Adipocyte (in vitro differentiated cells): ENCODE results near the gene SEH1L.

Experiments
- DNase-seq: peaks from one replicate; pipeline ENCODE4 v3.0.0-alpha.2; 2015; ENCODE audit warnings: low read depth
- H3K27me3 ChIP-seq: replicated peaks from 2 replicates; pipeline ENCODE4 v1.7.0; 2013; ENCODE audit warnings: mild to moderate bottlenecking, low read length, moderate library complexity; ENCODE audit not compliant: control insufficient read depth, insufficient read depth
- H3K36me3 ChIP-seq: 2 replicates; pipeline ENCODE4 v1.7.0; 2013; ENCODE audit warnings: low read length, mild to moderate bottlenecking, moderate library complexity; ENCODE audit not compliant: control insufficient read depth, insufficient read depth, severe bottlenecking
- H3K4me1 ChIP-seq: 2 replicates; pipeline ENCODE4 v1.7.0; 2013; ENCODE audit warnings: mild to moderate bottlenecking, low read length, moderate library complexity; ENCODE audit not compliant: control insufficient read depth, insufficient read depth
- H3K4me3 ChIP-seq: 2 replicates; pipeline ENCODE4 v1.7.0; 2013; ENCODE audit warnings: mild to moderate bottlenecking, low read length, moderate library complexity
- H3K9ac ChIP-seq: 2 replicates; pipeline ENCODE4 v1.7.0; 2013; ENCODE audit warnings: mild to moderate bottlenecking, low read length, moderate library complexity
- H3K9me3 ChIP-seq: 2 replicates; pipeline ENCODE4 v1.7.0; 2013; ENCODE audit warnings: mild to moderate bottlenecking, low read length, moderate library complexity; ENCODE audit not compliant: control insufficient read depth

Gene SEH1L

DNA sequence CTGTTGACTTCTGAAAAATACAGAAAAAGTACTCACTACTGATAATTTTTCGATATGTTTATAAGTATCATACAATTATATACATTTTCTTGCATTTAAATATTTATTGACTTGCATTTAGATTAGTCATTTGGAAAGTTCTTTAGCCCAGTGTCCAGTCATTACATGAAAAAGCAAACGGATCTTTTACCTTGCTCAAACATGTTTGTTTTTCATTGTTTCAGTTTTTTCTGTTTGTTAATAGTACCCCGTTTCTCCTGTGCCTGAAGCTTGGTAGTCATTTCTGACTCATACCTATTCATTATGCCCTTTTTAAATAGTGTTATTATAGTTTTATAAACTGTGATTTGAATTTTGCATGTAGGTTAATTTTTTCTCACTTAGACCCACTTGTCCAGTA, 71.5 kb downstream of the SEH1L start:
- H3K4me1 ChIP-seq, result no peaks in the 10 kb centered on the region
- DNase-seq, result no peak
- peaks cover 75% of the 10 kb centered on the region for H3K36me3 ChIP-seq
- H3K9me3 ChIP-seq, result no peaks in the 10 kb centered on the region
- no peak overlapping the region for H3K4me3 ChIP-seq
- H3K27me3 ChIP-seq, result no peaks in the 10 kb centered on the region
- H3K9ac ChIP-seq, result no peak overlapping the region

DNA sequence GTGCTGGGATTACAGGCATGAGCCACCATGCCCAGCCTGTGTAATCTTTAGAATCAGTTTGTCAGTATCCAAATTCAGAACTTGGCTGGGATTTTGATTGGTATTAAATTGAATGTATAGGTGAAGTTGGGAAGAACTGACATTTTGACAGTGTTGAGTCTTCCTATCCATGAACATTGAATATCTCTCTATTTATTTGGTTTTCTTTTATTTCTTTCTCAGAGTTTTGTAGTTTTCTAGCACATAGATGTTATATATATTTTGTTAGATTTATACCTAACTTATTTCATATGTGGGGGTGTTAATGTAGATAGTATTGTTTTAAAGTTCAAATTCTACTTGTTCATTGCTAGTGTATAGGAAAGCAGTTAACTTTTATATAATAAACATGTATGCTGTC, 74.8 kb downstream of the SEH1L start:
- Histone ChIP-seq H3K36me3 (peaks cover 56% of the 10 kb centered on the region), H3K4me1 (no peaks in the 10 kb centered on the region), H3K27me3 (no peaks in the 10 kb centered on the region), H3K9ac (no peak overlapping the region), H3K9me3 (no peaks in the 10 kb centered on the region), H3K4me3 (no peak overlapping the region)
- no peak for DNase-seq

DNA sequence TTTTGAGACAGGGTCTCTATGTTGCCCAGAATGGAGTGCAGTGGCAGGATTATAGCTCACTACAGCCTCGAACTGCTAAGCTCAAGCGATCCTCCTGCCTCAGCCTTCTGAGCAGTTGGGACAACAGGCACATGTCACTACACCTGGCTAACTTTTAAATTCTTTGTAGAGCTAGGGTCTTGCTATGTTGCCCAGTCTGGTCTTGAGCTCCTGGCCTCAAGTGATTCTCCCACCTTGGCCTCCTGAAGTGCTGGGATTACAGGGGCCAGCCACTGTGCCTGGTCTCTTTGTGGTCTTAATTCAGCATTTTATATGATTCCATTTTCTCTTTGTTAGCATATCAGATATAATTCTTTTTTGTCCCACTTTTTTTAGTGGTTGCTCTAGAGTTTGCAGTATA, 77.4 kb downstream of the SEH1L start:
- Histone ChIP-seq H3K4me3 (no peak overlapping the region), H3K36me3 (peaks cover 48% of the 10 kb centered on the region), H3K9ac (no peak overlapping the region), H3K4me1 (no peaks in the 10 kb centered on the region), H3K9me3 (no peaks in the 10 kb centered on the region), H3K27me3 (no peaks in the 10 kb centered on the region)
- no peak for DNase-seq

DNA sequence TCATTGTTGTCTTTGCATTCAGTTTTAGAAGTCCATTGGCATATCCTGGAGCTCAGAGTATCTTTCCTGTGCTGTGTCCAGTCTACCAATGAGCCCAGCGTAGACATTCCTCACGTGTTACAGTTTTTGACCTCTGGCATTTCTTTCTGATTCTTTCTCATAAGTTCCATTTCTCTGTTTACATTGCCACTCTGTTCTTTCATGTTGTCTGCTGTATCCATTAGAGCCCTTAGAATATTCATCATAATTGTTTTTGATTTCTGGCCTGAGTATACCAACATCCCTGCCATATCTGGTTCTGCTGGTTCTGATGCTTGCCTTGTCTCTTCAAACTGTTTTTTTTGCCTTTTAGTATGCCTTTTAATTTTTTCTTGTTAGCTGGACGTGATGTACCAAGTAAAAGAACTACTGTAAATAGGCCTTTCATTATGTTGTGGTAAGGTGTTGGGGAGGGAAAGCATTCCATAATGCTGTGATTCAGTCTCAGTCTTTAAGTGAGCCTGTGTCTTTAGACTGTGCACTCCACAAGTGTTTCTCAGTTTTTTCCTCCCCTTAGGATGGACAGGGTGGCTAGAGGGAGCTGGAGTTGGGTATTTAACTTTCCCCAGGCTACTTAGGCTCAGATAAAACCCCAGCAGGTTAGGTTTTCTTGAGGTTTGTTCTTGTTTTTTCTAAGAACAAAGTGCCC, 78.9 kb downstream of the SEH1L start:
- Histone ChIP-seq H3K36me3 (peaks cover 47% of the 10 kb centered on the region), H3K9ac (no peak overlapping the region), H3K4me3 (no peak overlapping the region), H3K27me3 (no peaks in the 10 kb centered on the region), H3K9me3 (no peaks in the 10 kb centered on the region), H3K4me1 (no peaks in the 10 kb centered on the region)
- peak; percentile 49 for DNase-seq

DNA sequence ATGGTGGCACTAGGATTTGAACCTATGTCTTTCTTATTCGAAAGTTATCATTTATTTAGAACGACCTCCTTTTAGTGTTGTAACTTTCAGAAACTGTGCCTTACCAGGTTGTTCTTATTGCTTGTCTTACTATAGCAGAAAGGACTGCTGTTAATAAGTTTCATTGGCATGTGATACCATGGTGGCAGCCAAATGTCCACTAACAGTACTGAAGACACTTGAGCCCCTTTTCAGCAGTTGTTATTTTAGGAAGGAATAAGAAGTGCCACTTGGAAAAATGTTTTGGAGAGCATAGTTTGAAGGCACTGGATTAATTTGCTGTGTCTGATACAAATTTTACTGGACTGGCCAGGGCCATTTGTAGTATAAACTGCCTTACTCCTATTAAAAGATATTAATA, 81.1 kb downstream of the SEH1L start:
- no peaks in the 10 kb centered on the region for H3K4me1 ChIP-seq
- no peak overlapping the region for H3K9ac ChIP-seq
- H3K36me3 ChIP-seq, result peaks cover 51% of the 10 kb centered on the region
- DNase-seq, result no peak
- H3K9me3 ChIP-seq, result no peaks in the 10 kb centered on the region
- no peak overlapping the region for H3K4me3 ChIP-seq
- H3K27me3 ChIP-seq, result no peaks in the 10 kb centered on the region

DNA sequence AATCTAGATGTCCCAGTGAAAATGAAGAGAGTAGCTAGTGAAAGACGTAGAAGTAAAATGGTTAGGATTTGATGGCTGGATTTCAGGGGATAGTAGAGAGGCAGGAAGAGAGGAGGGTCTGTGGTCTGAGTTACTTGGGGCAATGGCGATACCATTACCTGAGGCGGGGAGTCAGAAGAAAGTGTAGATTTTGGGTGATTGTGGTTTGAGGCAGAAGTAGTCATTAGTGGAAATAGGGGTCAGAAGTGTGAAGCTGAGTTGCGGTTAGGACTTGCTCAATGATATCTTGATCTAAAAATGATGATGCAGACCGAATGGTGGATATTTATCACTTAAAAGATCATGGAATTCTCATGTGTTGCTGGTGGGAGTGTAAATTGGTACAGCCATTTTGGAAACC, 84.4 kb downstream of the SEH1L start:
- no peaks in the 10 kb centered on the region for H3K27me3 ChIP-seq
- no peak overlapping the region for H3K9ac ChIP-seq
- DNase-seq, result no peak
- H3K36me3 ChIP-seq, result peaks cover 43% of the 10 kb centered on the region
- H3K4me1 ChIP-seq, result no peaks in the 10 kb centered on the region
- H3K4me3 ChIP-seq, result no peak overlapping the region
- no peaks in the 10 kb centered on the region for H3K9me3 ChIP-seq

DNA sequence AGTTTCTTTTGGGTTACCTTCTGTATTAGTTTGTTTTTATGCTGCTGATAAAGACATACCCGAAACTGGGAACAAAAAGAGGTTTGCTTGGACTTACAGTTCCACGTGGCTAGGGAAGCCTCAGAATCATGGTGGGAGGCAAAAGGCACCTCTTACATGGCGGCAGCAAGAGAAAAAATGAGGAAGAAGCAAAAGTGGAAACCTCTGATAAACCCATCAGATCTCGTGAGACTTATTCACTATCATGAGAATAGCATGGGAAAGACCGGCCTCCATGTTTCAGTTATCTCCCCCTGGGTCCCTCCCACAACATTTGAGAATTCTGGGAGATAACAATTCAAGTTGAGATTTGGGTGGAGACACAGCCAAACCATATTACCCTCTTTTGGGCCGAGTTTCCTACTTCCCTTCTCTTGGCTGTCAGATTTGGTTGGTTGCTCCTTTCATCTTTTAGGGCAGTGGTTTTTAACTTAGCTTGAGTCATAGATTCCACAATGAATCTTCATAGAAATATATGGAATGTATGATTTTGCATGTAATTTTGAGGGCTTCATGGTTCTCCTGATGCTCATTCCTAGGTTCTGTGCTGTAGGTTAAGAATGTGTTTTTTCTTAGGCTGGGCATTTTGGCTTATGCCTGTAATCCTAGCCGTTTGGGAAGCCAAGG, 87.6 kb downstream of the SEH1L start:
- Histone ChIP-seq H3K9ac (no peak overlapping the region), H3K36me3 (peaks cover 25% of the 10 kb centered on the region), H3K4me3 (no peak overlapping the region), H3K27me3 (no peaks in the 10 kb centered on the region), H3K4me1 (peaks cover 10% of the 10 kb centered on the region), H3K9me3 (no peaks in the 10 kb centered on the region)
- DNase-seq, result peak; percentile 53

DNA sequence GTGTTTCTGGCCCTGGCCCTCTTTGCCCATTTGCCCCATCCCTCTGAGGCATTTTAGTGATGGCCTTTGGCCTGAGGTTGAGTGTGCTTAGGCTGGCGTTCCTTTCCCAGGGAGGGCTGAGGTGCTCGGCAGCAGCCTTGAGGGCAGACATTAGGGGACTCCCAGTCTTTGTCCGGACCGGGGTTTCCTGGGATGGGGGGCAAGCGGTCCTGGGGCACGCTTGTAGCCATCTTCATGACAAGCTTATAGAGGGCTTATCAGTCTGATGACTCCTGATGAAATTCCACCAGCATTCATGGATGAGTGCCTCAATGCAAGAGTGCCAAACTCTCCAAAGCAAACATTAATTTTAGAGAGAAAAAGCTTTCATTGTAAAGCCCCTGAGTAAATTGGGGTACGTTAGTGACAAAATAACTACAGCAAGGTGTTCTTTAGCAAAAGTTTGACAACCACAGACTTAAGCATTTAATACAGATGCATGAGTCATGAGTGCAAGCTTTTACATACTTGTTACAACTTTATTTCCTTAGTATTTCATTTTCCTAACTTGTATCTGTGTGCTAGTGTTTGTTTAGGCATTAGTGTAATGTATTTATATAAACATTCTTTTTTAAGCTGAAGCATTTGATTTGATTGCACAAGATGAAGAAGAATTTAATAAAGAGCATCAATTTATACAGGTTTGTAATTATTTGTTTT, 89.0 kb downstream of the SEH1L start:
- peak; percentile 53 for DNase-seq
- Histone ChIP-seq H3K36me3 (peaks cover 18% of the 10 kb centered on the region), H3K4me1 (peaks cover 10% of the 10 kb centered on the region), H3K27me3 (no peaks in the 10 kb centered on the region), H3K9ac (no peak overlapping the region), H3K4me3 (no peak overlapping the region), H3K9me3 (no peaks in the 10 kb centered on the region)
